CD14-positive monocyte (primary cell): ENCODE results near the gene PCDHGA7. TPM values are rescaled to one million over a fixed set of nuclear protein-coding genes. Genes with fewer than 3 reads are reported as not detected.
A peak's percentile ranks its signal among the peaks of the same experiment; 100 is the strongest.

Experiments
- DNase-seq, 3 donors: peaks; one replicate each; pipeline ENCODE4 v3.0.0-alpha.2; 2011 to 2022
- H2AFZ ChIP-seq: 2 replicates; pipeline ENCODE4 v1.6.0; 2012; ENCODE audit warnings: mild to moderate bottlenecking, low read depth, low read length, inconsistent platforms; ENCODE audit not compliant: insufficient read depth, poor library complexity, severe bottlenecking
- H3K27ac ChIP-seq, 2 donors: 1 replicate in 1 of 2; 2 replicates in 1 of 2; pipeline ENCODE4 v1.5.1; 2012 to 2013; ENCODE audit warnings: low read length in 2 of 2, control low read depth in 1 of 2, inconsistent platforms in 1 of 2, low read depth in 1 of 2, mild to moderate bottlenecking in 1 of 2
- H3K27me3 ChIP-seq, 2 donors: one replicate each; pipeline versions ENCODE4 v1.6.0 to v1.6.1; 2011 to 2013; ENCODE audit warnings: low read length in 2 of 2; ENCODE audit not compliant: control insufficient read depth in 2 of 2, insufficient read depth in 2 of 2
- H3K36me3 ChIP-seq, 2 donors: replicated peaks in 1 of 2; 1 replicate in 1 of 2; 2 replicates in 1 of 2; pipeline versions ENCODE4 v1.5.1 to v1.6.1; 2012 to 2013; ENCODE audit warnings: low read length in 2 of 2, control low read depth in 1 of 2, inconsistent platforms in 1 of 2, mild to moderate bottlenecking in 1 of 2; ENCODE audit not compliant: insufficient read depth in 2 of 2, control insufficient read depth in 1 of 2
- H3K4me1 ChIP-seq, 2 donors: 1 replicate in 1 of 2; 2 replicates in 1 of 2; pipeline versions ENCODE4 v1.5.1 to v1.6.1; 2012 to 2013; ENCODE audit warnings: low read length in 2 of 2, control low read depth in 1 of 2, inconsistent platforms in 1 of 2, mild to moderate bottlenecking in 1 of 2, moderate library complexity in 1 of 2; ENCODE audit not compliant: insufficient read depth in 2 of 2, control insufficient read depth in 1 of 2
- H3K4me2 ChIP-seq: replicated peaks from 2 replicates; pipeline ENCODE3; 2012; ENCODE audit warnings: low read length, moderate library complexity, mild to moderate bottlenecking; ENCODE audit not compliant: poor library complexity, severe bottlenecking; ENCODE audit errors: extremely low read depth
- H3K4me3 ChIP-seq, 3 experiments: fragments of 200-600 bp in 1 of 3; sonication (generic) in 1 of 3; replicated peaks in 1 of 3; 1 replicate in 2 of 3; 2 replicates in 1 of 3; pipeline ENCODE4 v1.5.1; 2011 to 2013; ENCODE audit warnings: low read length in 3 of 3, mild to moderate bottlenecking in 3 of 3, control low read depth in 2 of 3, low read depth in 2 of 3, inconsistent platforms in 1 of 3, moderate library complexity in 1 of 3
- H3K79me2 ChIP-seq: 2 replicates; pipeline ENCODE4 v1.6.0; 2012; ENCODE audit warnings: mild to moderate bottlenecking, control low read depth, inconsistent platforms, low read length, moderate library complexity; ENCODE audit not compliant: insufficient read depth
- H3K9ac ChIP-seq: 2 replicates; pipeline ENCODE4 v1.6.0; 2017; ENCODE audit warnings: low read length, mild to moderate bottlenecking; ENCODE audit not compliant: insufficient read depth, poor library complexity, severe bottlenecking
- H3K9me3 ChIP-seq, 2 donors: replicated peaks in 1 of 2; 1 replicate in 1 of 2; 2 replicates in 1 of 2; pipeline versions ENCODE4 v1.5.1 to v1.6.1; 2012 to 2013; ENCODE audit warnings: low read length in 2 of 2, control low read depth in 1 of 2; ENCODE audit not compliant: control insufficient read depth in 1 of 2, insufficient read depth in 1 of 2
- H4K20me1 ChIP-seq: 2 replicates; pipeline ENCODE4 v1.6.0; 2012; ENCODE audit warnings: mild to moderate bottlenecking, low read length, control low read depth, moderate library complexity; ENCODE audit not compliant: insufficient read depth
- H3K27ac Mint-ChIP-seq, 7 donors: one replicate each; pipeline ENCODE4 v1.8.0; 2020; ENCODE audit warnings: mild to moderate bottlenecking in 7 of 7, mixed read lengths in 7 of 7, moderate library complexity in 6 of 7, inconsistent platforms in 2 of 7
- H3K27me3 Mint-ChIP-seq, 3 donors: one replicate each; pipeline ENCODE4 v1.8.0; 2021 to 2022; ENCODE audit warnings: low read depth in 3 of 3, mild to moderate bottlenecking in 3 of 3, mixed read lengths in 3 of 3, moderate library complexity in 3 of 3, inconsistent platforms in 1 of 3
- H3K36me3 Mint-ChIP-seq, 2 donors: one replicate each; pipeline ENCODE4 v1.8.0; 2020; ENCODE audit warnings: mixed read lengths in 2 of 2, inconsistent platforms in 1 of 2, mild to moderate bottlenecking in 1 of 2
- H3K4me1 Mint-ChIP-seq: one replicate; pipeline ENCODE4 v1.8.0; 2020; ENCODE audit warnings: mild to moderate bottlenecking, mixed read lengths
- H3K4me3 Mint-ChIP-seq, 2 donors: one replicate each; pipeline ENCODE4 v1.8.0; 2020; ENCODE audit warnings: mild to moderate bottlenecking in 2 of 2, mixed read lengths in 2 of 2, moderate library complexity in 1 of 2
- H3K9me3 Mint-ChIP-seq, 7 donors: one replicate each; pipeline ENCODE4 v1.8.0; 2020 to 2022; ENCODE audit warnings: mixed read lengths in 7 of 7, mild to moderate bottlenecking in 6 of 7, moderate library complexity in 6 of 7, inconsistent platforms in 2 of 7
- WGBS: methylation state at CpG from one replicate; pipeline ENCODE4 v1.1.5; 2013; ENCODE audit warnings: missing lambda C conversion rate; ENCODE audit not compliant: insufficient coverage; 5-methylcytosine and 5-hydroxymethylcytosine counted together
- intact Hi-C, 2 donors: fragments of 100-400 bp; cut with micrococcal nuclease; formaldehyde crosslinking; loops; one replicate each; pipeline versions ENCODE4 v1.15.0 to v1.15.1; 2023
- polyA plus RNA-seq, 3 donors: library from polyadenylated mRNA; depleted of rRNA in 1 of 3; unstranded in 2 of 3; stranded (reverse) in 1 of 3; fragments of 300-500 nt in 2 of 3; fragments of >200 nt in 1 of 3; fragmentation: Illumina TruSeq in 2 of 3; gene quantifications; 1 replicate in 2 of 3; 2 replicates in 1 of 3; pipeline ENCODE4 v1.2.3, GENCODE V29; 2012 to 2021
- TF ChIP-seq, protein P1 (sequence below): fragments of 200-600 bp; IDR thresholded peaks from one replicate; pipeline ENCODE4 v1.8.0; 2022; ENCODE audit warnings: antibody characterized with exemption, mild to moderate bottlenecking

Gene PCDHGA7
- polyA plus RNA-seq, 3 donors: not detected

DNA sequence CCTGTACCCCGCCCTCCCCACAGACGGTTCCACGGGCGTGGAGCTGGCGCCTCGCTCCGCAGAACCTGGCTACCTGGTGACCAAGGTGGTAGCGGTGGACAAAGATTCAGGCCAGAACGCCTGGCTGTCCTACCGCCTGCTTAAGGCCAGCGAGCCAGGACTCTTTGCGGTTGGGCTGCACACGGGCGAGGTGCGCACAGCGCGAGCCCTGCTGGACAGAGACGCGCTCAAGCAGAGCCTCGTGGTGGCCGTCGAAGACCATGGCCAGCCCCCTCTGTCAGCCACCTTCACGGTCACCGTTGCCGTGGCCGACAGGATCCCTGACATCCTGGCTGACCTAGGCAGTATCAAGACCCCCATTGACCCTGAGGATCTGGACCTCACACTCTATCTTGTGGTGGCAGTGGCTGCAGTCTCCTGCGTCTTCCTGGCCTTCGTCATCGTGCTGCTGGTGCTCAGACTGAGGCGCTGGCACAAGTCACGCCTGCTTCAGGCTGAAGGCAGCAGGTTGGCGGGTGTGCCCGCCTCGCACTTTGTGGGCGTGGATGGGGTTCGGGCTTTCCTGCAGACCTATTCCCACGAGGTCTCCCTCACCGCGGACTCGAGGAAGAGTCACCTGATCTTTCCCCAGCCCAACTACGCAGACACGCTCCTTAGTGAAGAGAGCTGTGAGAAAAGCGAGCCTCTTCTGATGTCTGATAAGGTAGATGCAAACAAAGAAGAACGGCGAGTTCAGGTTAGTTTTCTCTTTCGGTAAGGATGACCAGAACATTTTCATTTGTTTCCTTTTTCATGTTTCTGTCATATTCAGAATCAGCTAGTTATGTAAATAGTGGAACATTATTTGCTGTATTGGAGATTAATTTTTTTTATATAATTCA lies 16.3 kb upstream of the PCDHGA7 start:
- Histone ChIP-seq H3K9ac (no peak overlapping the region), H3K79me2 (no peaks in the 10 kb centered on the region), H3K9me3 (peaks cover 52 to 68% of the 10 kb centered on the region in 2 donors), H4K20me1 (no peaks in the 10 kb centered on the region), H3K4me1 (no peaks in the 10 kb centered on the region), H3K36me3 (no peaks in the 10 kb centered on the region), H3K27me3 (peaks cover 57 to 97% of the 10 kb centered on the region in 2 donors), H3K4me3 (no peak overlapping the region), H2AFZ (no peak overlapping the region), H3K4me2 (no peak overlapping the region), H3K27ac (no peak overlapping the region)
- Mint-ChIP-seq H3K4me3 (peak overlapping the region in 1 of 2 donors; percentile 71), H3K4me1 (peaks cover 8% of the 10 kb centered on the region), H3K27me3 (peaks cover 70 to 80% (median 78%) of the 10 kb centered on the region in 3 donors), H3K36me3 (peaks cover 11 to 14% of the 10 kb centered on the region in 2 donors), H3K27ac (no peak overlapping the region), H3K9me3 (peaks cover 41 to 79% (median 70%) of the 10 kb centered on the region in 7 donors)
- TF ChIP-seq, protein P1, sequence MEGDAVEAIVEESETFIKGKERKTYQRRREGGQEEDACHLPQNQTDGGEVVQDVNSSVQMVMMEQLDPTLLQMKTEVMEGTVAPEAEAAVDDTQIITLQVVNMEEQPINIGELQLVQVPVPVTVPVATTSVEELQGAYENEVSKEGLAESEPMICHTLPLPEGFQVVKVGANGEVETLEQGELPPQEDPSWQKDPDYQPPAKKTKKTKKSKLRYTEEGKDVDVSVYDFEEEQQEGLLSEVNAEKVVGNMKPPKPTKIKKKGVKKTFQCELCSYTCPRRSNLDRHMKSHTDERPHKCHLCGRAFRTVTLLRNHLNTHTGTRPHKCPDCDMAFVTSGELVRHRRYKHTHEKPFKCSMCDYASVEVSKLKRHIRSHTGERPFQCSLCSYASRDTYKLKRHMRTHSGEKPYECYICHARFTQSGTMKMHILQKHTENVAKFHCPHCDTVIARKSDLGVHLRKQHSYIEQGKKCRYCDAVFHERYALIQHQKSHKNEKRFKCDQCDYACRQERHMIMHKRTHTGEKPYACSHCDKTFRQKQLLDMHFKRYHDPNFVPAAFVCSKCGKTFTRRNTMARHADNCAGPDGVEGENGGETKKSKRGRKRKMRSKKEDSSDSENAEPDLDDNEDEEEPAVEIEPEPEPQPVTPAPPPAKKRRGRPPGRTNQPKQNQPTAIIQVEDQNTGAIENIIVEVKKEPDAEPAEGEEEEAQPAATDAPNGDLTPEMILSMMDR: no peak
- WGBS: 36% methylated on average over 31 of the region's 46 CpGs
- no peak for DNase-seq
- intact Hi-C loops: no loop called here

DNA sequence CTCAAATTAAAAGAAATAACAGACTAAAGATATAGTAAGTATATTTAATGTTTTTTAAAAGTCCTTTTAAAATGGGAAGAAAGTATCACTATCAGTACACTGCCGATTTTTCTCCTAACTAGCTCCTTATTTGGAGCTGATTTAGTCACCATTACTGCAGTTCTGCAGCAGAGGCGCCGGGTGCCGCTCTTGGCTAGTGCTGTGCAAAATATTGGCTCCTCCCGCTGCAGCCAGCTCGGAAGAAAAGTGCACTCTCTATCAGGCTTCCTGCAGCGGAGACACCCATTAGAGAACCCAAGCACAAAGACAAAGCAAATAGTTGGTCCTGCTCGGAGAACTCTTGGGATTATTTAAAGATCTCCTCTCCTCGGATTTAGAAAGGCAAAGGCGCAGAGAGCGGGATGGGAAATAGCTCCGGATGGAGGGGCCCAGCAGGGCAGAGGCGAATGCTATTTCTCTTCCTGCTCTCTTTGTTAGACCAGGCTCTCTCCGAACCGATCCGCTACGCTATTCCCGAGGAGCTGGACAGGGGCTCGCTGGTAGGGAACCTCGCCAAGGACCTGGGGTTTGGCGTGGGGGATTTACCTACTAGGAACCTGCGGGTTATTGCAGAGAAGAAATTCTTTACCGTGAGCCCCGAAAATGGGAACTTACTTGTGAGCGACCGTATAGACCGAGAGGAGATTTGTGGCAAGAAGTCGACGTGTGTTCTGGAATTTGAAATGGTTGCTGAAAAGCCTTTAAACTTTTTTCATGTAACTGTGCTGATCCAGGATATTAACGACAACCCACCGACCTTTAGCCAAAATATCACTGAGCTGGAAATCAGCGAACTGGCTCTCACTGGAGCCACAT lies 12.3 kb upstream of the PCDHGA7 start, which contains the start of gene PCDHGB3:
Gene PCDHGB3 (plus strand): TSS at position 249 of the 855 bp plus-strand sequence. CDS start 153 bp downstream, at position 402.
- Histone ChIP-seq H3K79me2 (no peaks in the 10 kb centered on the region), H3K27me3 (peaks cover 44 to 100% of the 10 kb centered on the region in 2 donors), H3K4me3 (peak within 1 kb of the TSS in 2 of 3 experiments; percentile 8 to 53), H4K20me1 (no peaks in the 10 kb centered on the region), H3K36me3 (no peaks in the 10 kb centered on the region), H2AFZ (no peak within 1 kb of the TSS), H3K4me1 (no peaks in the 10 kb centered on the region), H3K27ac (no peak within 1 kb of the TSS), H3K9ac (no peak within 1 kb of the TSS), H3K9me3 (peaks cover 59 to 66% of the 10 kb centered on the region in 2 donors), H3K4me2 (peak within 1 kb of the TSS; percentile 58)
- peaks cover 6 to 12% of the 10 kb centered on the region in 2 donors for H3K36me3 Mint-ChIP-seq
- DNase-seq: no peak
- 19% methylated on average over 30 of the region's 32 CpGs for WGBS
- peaks cover 60 to 78% (median 75%) of the 10 kb centered on the region in 3 donors for H3K27me3 Mint-ChIP-seq
- peaks cover 44 to 79% (median 68%) of the 10 kb centered on the region in 7 donors for H3K9me3 Mint-ChIP-seq
- H3K4me1 Mint-ChIP-seq: peaks cover 8% of the 10 kb centered on the region
- intact Hi-C loops: no loop called here
- H3K4me3 Mint-ChIP-seq: peak within 1 kb of the TSS; percentile 68 to 88
- TF ChIP-seq, protein P1: no peak
- no peak within 1 kb of the TSS for H3K27ac Mint-ChIP-seq
